Ovary (tissue), 9 donors: ENCODE results near the gene FAM149B1. TPM values are rescaled to one million over a fixed set of nuclear protein-coding genes. Genes with fewer than 3 reads are reported as not detected.

Experiments
- DNase-seq, 5 donors: peaks; one replicate each; pipeline ENCODE4 v3.0.0-alpha.2; 2019 to 2020
- H3K27ac ChIP-seq, 2 donors: fragments of 200-600 bp; one replicate each; pipeline versions ENCODE4 v1.5.1 to v1.8.0; 2019 to 2022
- H3K27me3 ChIP-seq: fragments of 200-600 bp; one replicate; pipeline ENCODE4 v1.8.0; 2022
- H3K36me3 ChIP-seq: fragments of 200-600 bp; sonication (generic); one replicate; pipeline ENCODE4 v1.5.1; 2019
- H3K4me1 ChIP-seq: one replicate; pipeline ENCODE4 v1.8.1; 2013; ENCODE audit warnings: mild to moderate bottlenecking, moderate library complexity; ENCODE audit not compliant: insufficient read depth
- H3K4me3 ChIP-seq: fragments of 200-600 bp; sonication (generic); one replicate; pipeline ENCODE4 v1.5.1; 2017
- H3K9me3 ChIP-seq, 2 donors: fragments of 200-600 bp in 1 of 2; sonication (generic) in 1 of 2; one replicate each; pipeline versions ENCODE4 v1.5.1 to v1.8.1; 2013 to 2019; ENCODE audit warnings: mild to moderate bottlenecking in 1 of 2, moderate library complexity in 1 of 2
- CTCF ChIP-seq, 3 donors: fragments of 450-650 bp in 2 of 3; fragments of 200-600 bp in 1 of 3; IDR thresholded peaks; one replicate each; pipeline versions ENCODE4 v1.5.1 to v1.8.0; 2016 to 2022; ENCODE audit warnings: antibody characterized with exemption in 3 of 3, mild to moderate bottlenecking in 1 of 3
- EP300 ChIP-seq: sonication (generic); formaldehyde crosslinking; IDR thresholded peaks from one replicate; pipeline ENCODE4 v1.6.1; 2017; ENCODE audit warnings: antibody characterized with exemption
- POLR2A ChIP-seq: fragments of 450-650 bp; IDR thresholded peaks from one replicate; pipeline ENCODE4 v1.6.1; 2017; ENCODE audit warnings: antibody characterized with exemption, mild to moderate bottlenecking, moderate library complexity
- WGBS, 3 donors: extraction: QIAGEN DNeasy Blood & Tissue Kit in 1 of 3; methylation state at CpG; one replicate each; pipeline versions ENCODE4 v1.1.5 to v1.1.7; 2013 to 2017; 5-methylcytosine and 5-hydroxymethylcytosine counted together
- intact Hi-C, 4 donors: fragments of 100-400 bp; cut with DNase I; formaldehyde crosslinking; loops; one replicate each; pipeline versions ENCODE4 v1.11.0 to v1.15.1; 2022 to 2023
- polyA plus RNA-seq, 2 donors: library from polyadenylated mRNA; stranded (reverse); fragments of 200-250 nt in 1 of 2; fragments of 350-450 nt in 1 of 2; fragmentation: Illumina TruSeq in 1 of 2; extraction: RNeasy Lipid Tissue Mini Kit (QIAGEN cat#74804) in 1 of 2; gene quantifications; one replicate each; pipeline ENCODE4 v1.2.3, GENCODE V29; 2013 to 2014
- total RNA-seq, 7 donors: library from RNA; depleted of rRNA in 2 of 7; stranded (reverse); fragments of >200 nt in 2 of 7; fragmentation: NEBNext Ultra II Directional in 3 of 7; extraction: Animal tissue kit (Norgen Biotek cat#: 25700) in 3 of 7; gene quantifications; one replicate each; pipeline versions ENCODE4 v1.1.0 to v1.2.4, GENCODE V29; 2016 to 2023
- donor health status: DM: no; HTN: no; CAD: no; lungs with moderate emphysema.
- donor health status: DM: no; HTN: no; CAD: no.
- donor health status: Bipolar disorder and iron deficiency.
- donor health status: DM: yes; HTN: yes; CAD: no.
- donor health status: DM: no; HTN: no; CAD: no.
- donor health status: DM: yes; HTN: yes; CAD: no.

Gene FAM149B1
- total and polyA plus RNA-seq, 9 donors: 11.7 to 34.8 (median 23.2) TPM

GRCh38 chr10:73190188-73190587, 22.3 kb downstream of the FAM149B1 start:
- H3K27me3 ChIP-seq: no peaks in the 10 kb centered on the region

GRCh38 chr10:73205081-73205480, 37.2 kb downstream of the FAM149B1 start:
- no peaks in the 10 kb centered on the region for H3K4me1 ChIP-seq
- TF ChIP-seq CTCF (IDR thresholded peaks at IDR 0.05) (no peak), POLR2A (no peak), EP300 (no peak)
- no peaks in the 10 kb centered on the region for H3K9me3 ChIP-seq
- H3K36me3 ChIP-seq: no peaks in the 10 kb centered on the region
- H3K27ac ChIP-seq: no peak overlapping the region
- 91 to 95% (median 91%) methylated on average over 3 of the region's 3 CpGs for WGBS, 3 donors
- intact Hi-C loops: no loop called here
- DNase-seq: no peak
- H3K27me3 ChIP-seq: no peaks in the 10 kb centered on the region
- H3K4me3 ChIP-seq: no peak overlapping the region

More at GRCh38 chr10:73190188-73190587, 22.3 kb downstream of the FAM149B1 start:
- Histone ChIP-seq H3K4me3 (no peak overlapping the region), H3K27ac (no peak overlapping the region), H3K9me3 (no peaks in the 10 kb centered on the region), H3K36me3 (no peaks in the 10 kb centered on the region), H3K4me1 (no peaks in the 10 kb centered on the region)
- no peak for TF ChIP-seq CTCF (IDR thresholded peaks at IDR 0.05)
- no peak for TF ChIP-seq POLR2A
- no peak for TF ChIP-seq EP300
- intact Hi-C loops: no loop called here
- no peak for DNase-seq
- WGBS, 3 donors: 94 to 97% (median 96%) methylated on average over 5 of the region's 5 CpGs

GRCh38 chr10:73205890-73206289, 38.0 kb downstream of the FAM149B1 start:
- Histone ChIP-seq H3K27me3 (no peaks in the 10 kb centered on the region), H3K4me1 (no peaks in the 10 kb centered on the region), H3K9me3 (no peaks in the 10 kb centered on the region), H3K4me3 (no peak overlapping the region), H3K36me3 (no peaks in the 10 kb centered on the region), H3K27ac (no peak overlapping the region)
- WGBS, 3 donors: 98 to 100% (median 100%) methylated on average over 1 of the region's 1 CpG
- TF ChIP-seq CTCF (IDR thresholded peaks at IDR 0.05) (no peak), EP300 (no peak), POLR2A (no peak)
- intact Hi-C loops: no loop called here
- no peak for DNase-seq

GRCh38 chr10:73206385-73206784, 38.5 kb downstream of the FAM149B1 start:
- Histone ChIP-seq H3K4me3 (no peak overlapping the region), H3K9me3 (no peaks in the 10 kb centered on the region), H3K4me1 (no peaks in the 10 kb centered on the region), H3K27me3 (no peaks in the 10 kb centered on the region), H3K27ac (no peak overlapping the region), H3K36me3 (no peaks in the 10 kb centered on the region)
- no peak for TF ChIP-seq POLR2A
- no peak for TF ChIP-seq EP300
- no peak for TF ChIP-seq CTCF (IDR thresholded peaks at IDR 0.05)
- 98 to 99% (median 99%) methylated on average over 5 of the region's 5 CpGs for WGBS, 3 donors
- intact Hi-C loops: no loop called here
- DNase-seq: no peak
